Uterus (tissue), 2 donors: Measurements from ENCODE around the gene ABCC12.

Experiments used
- POLR2A ChIP-seq, 2 donors: fragments of 450-650 bp; IDR thresholded peaks; one replicate each; pipeline ENCODE4 v1.6.1; 2016; ENCODE audit warnings: antibody characterized with exemption in 2 of 2, mild to moderate bottlenecking in 1 of 2, moderate library complexity in 1 of 2
- TF ChIP-seq, protein P1 (sequence below), 4 experiments: fragments of 200-600 bp in 2 of 4; fragments of 450-650 bp in 2 of 4; sonication (generic) in 2 of 4; IDR thresholded peaks; one replicate each; pipeline ENCODE4 v1.5.1; 2016 to 2019; ENCODE audit warnings: antibody characterized with exemption in 4 of 4, mild to moderate bottlenecking in 2 of 4, moderate library complexity in 1 of 4

DNA sequence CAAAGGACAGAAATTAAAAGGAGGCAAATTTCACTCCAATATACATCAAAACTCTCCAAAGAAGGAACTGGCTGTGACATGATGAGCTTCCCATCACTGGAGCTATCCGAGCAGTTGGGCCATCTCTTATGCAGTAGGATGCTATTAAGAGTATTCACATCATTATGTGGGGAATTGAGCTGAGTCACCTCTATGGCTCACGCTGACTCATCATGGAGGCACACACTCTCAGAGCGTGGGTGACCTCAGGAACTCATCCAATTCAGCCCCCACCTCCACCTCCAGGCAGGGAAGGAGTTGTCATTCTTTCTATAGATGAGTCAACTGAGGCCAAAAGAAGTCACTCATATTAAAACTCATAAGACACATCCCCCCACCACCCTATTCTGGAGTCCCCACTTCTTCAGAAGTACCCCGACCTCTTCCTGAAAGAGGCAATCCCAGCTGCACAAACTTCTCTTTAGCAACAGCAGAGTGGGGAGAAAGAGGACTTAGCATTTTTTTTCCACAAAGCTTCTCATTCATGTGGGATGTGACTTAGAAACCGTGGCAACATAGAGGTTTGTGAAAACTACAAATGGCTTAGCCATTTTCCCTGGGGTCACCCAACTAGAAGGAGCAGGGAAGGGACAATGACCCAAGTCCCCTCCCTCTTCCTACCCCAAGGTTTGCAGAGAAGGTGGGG is 32.5 kb downstream of the ABCC12 start:
- TF ChIP-seq, protein P1, sequence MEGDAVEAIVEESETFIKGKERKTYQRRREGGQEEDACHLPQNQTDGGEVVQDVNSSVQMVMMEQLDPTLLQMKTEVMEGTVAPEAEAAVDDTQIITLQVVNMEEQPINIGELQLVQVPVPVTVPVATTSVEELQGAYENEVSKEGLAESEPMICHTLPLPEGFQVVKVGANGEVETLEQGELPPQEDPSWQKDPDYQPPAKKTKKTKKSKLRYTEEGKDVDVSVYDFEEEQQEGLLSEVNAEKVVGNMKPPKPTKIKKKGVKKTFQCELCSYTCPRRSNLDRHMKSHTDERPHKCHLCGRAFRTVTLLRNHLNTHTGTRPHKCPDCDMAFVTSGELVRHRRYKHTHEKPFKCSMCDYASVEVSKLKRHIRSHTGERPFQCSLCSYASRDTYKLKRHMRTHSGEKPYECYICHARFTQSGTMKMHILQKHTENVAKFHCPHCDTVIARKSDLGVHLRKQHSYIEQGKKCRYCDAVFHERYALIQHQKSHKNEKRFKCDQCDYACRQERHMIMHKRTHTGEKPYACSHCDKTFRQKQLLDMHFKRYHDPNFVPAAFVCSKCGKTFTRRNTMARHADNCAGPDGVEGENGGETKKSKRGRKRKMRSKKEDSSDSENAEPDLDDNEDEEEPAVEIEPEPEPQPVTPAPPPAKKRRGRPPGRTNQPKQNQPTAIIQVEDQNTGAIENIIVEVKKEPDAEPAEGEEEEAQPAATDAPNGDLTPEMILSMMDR (IDR thresholded peaks at IDR 0.05): no peak
- TF ChIP-seq POLR2A (IDR thresholded peaks at IDR 0.05): no peak
